ENCODE results near the gene MLLT1.

The MLLT1 gene

GRCh38 chr19:6270822-6271221 lies 9.0 kb downstream of the MLLT1 start:
- FAIRE-seq: no peak
- DNase-seq (ENCODE audit: insufficient read length, low spot score): no peak
- no peak for TF ChIP-seq POLR2A (IDR thresholded peaks at IDR 0.05; ENCODE audit: low read depth, low read length)
- no peak for TF ChIP-seq PAX5 (IDR thresholded peaks at IDR 0.05; ENCODE audit: insufficient read depth, low read length, severe bottlenecking)
- no peak for TF ChIP-seq SPI1 (IDR thresholded peaks at IDR 0.05; ENCODE audit: low read depth, low read length)

GRCh38 chr19:6270076-6270745 lies 9.6 kb downstream of the MLLT1 start:
- FAIRE-seq (no peak), DNase-seq (ENCODE audit: insufficient read length, low spot score) (no peak)
- TF ChIP-seq POLR2AphosphoS5 (IDR thresholded peaks at IDR 0.05; ENCODE audit: low read depth, low read length) (no peak), PAX5 (IDR thresholded peaks at IDR 0.05; ENCODE audit: insufficient read depth, low read length, severe bottlenecking) (no peak), SPI1 (IDR thresholded peaks at IDR 0.05; ENCODE audit: low read depth, low read length) (no peak), POU2F2 (IDR thresholded peaks at IDR 0.05; ENCODE audit: low read depth, low read length) (no peak), POLR2A (IDR thresholded peaks at IDR 0.05; ENCODE audit: low read depth, low read length) (no peak), TAF1 (IDR thresholded peaks at IDR 0.05; ENCODE audit: low read depth, low read length) (no peak)

GRCh38 chr19:6269101-6269886 lies 10.5 kb downstream of the MLLT1 start:
- FAIRE-seq: no peak
- no peak for DNase-seq (ENCODE audit: insufficient read length, low spot score)
- TF ChIP-seq TAF1 (IDR thresholded peaks at IDR 0.05; ENCODE audit: low read depth, low read length) (no peak), POU2F2 (IDR thresholded peaks at IDR 0.05; ENCODE audit: low read depth, low read length) (no peak), SPI1 (IDR thresholded peaks at IDR 0.05; ENCODE audit: low read depth, low read length) (no peak), PAX5 (IDR thresholded peaks at IDR 0.05; ENCODE audit: insufficient read depth, low read length, severe bottlenecking) (no peak), POLR2AphosphoS5 (IDR thresholded peaks at IDR 0.05; ENCODE audit: low read depth, low read length) (no peak), POLR2A (IDR thresholded peaks at IDR 0.05; ENCODE audit: low read depth, low read length) (no peak)

- no peak for TF ChIP-seq POLR2AphosphoS5 (IDR thresholded peaks at IDR 0.05; ENCODE audit: low read depth, low read length)
- no peak for TF ChIP-seq POU2F2 (IDR thresholded peaks at IDR 0.05; ENCODE audit: low read depth, low read length)
- TF ChIP-seq PAX5 (IDR thresholded peaks at IDR 0.05; ENCODE audit: insufficient read depth, low read length, severe bottlenecking): no peak
- no peak for TF ChIP-seq SPI1 (IDR thresholded peaks at IDR 0.05; ENCODE audit: low read depth, low read length)
- TF ChIP-seq POLR2A (IDR thresholded peaks at IDR 0.05; ENCODE audit: low read depth, low read length): no peak
- TF ChIP-seq TAF1 (IDR thresholded peaks at IDR 0.05; ENCODE audit: low read depth, low read length): no peak
- FAIRE-seq (no peak), DNase-seq (ENCODE audit: insufficient read length, low spot score) (no peak)
Measured at GRCh38 chr19:6268382-6268771, 11.4 kb downstream of the MLLT1 start.

- DNase-seq (ENCODE audit: insufficient read length, low spot score): no peak
Measured at GRCh38 chr19:6267552-6268381, 12.0 kb downstream of the MLLT1 start.

GRCh38 chr19:6264803-6265202 lies 15.0 kb downstream of the MLLT1 start:
- no peak for TF ChIP-seq POLR2AphosphoS5 (IDR thresholded peaks at IDR 0.05; ENCODE audit: low read depth, low read length)
- FAIRE-seq: no peak
- no peak for DNase-seq (ENCODE audit: insufficient read length, low spot score)

More at GRCh38 chr19:6267552-6268381, 12.0 kb downstream of the MLLT1 start:
- no peak for FAIRE-seq
- no peak for TF ChIP-seq SPI1 (IDR thresholded peaks at IDR 0.05; ENCODE audit: low read depth, low read length)
- TF ChIP-seq POLR2A (IDR thresholded peaks at IDR 0.05; ENCODE audit: low read depth, low read length): no peak
- no peak for TF ChIP-seq POU2F2 (IDR thresholded peaks at IDR 0.05; ENCODE audit: low read depth, low read length)
- TF ChIP-seq POLR2AphosphoS5 (IDR thresholded peaks at IDR 0.05; ENCODE audit: low read depth, low read length): no peak
- TF ChIP-seq TAF1 (IDR thresholded peaks at IDR 0.05; ENCODE audit: low read depth, low read length): no peak
- no peak for TF ChIP-seq PAX5 (IDR thresholded peaks at IDR 0.05; ENCODE audit: insufficient read depth, low read length, severe bottlenecking)

GRCh38 chr19:6263735-6264444 lies 15.9 kb downstream of the MLLT1 start:
- DNase-seq (ENCODE audit: insufficient read length, low spot score) (no peak), FAIRE-seq (no peak)
- TF ChIP-seq SPI1 (IDR thresholded peaks at IDR 0.05; ENCODE audit: low read depth, low read length) (no peak), POU2F2 (IDR thresholded peaks at IDR 0.05; ENCODE audit: low read depth, low read length) (no peak), POLR2AphosphoS5 (IDR thresholded peaks at IDR 0.05; ENCODE audit: low read depth, low read length) (no peak), PAX5 (IDR thresholded peaks at IDR 0.05; ENCODE audit: insufficient read depth, low read length, severe bottlenecking) (no peak), POLR2A (IDR thresholded peaks at IDR 0.05; ENCODE audit: low read depth, low read length) (no peak), TAF1 (IDR thresholded peaks at IDR 0.05; ENCODE audit: low read depth, low read length) (no peak)

- FAIRE-seq: no peak
- no peak for DNase-seq (ENCODE audit: insufficient read length, low spot score)
Measured at GRCh38 chr19:6263306-6263705, 16.5 kb downstream of the MLLT1 start.

GRCh38 chr19:6262519-6262918 lies 17.3 kb downstream of the MLLT1 start:
- FAIRE-seq: no peak

More at GRCh38 chr19:6263306-6263705, 16.5 kb downstream of the MLLT1 start:
- TF ChIP-seq POLR2AphosphoS5 (IDR thresholded peaks at IDR 0.05; ENCODE audit: low read depth, low read length) (no peak), SPI1 (IDR thresholded peaks at IDR 0.05; ENCODE audit: low read depth, low read length) (no peak)

More at GRCh38 chr19:6262519-6262918, 17.3 kb downstream of the MLLT1 start:
- TF ChIP-seq TAF1 (IDR thresholded peaks at IDR 0.05; ENCODE audit: low read depth, low read length) (no peak), SPI1 (IDR thresholded peaks at IDR 0.05; ENCODE audit: low read depth, low read length) (no peak), POU2F2 (IDR thresholded peaks at IDR 0.05; ENCODE audit: low read depth, low read length) (no peak), POLR2A (IDR thresholded peaks at IDR 0.05; ENCODE audit: low read depth, low read length) (no peak), PAX5 (IDR thresholded peaks at IDR 0.05; ENCODE audit: insufficient read depth, low read length, severe bottlenecking) (no peak), POLR2AphosphoS5 (IDR thresholded peaks at IDR 0.05; ENCODE audit: low read depth, low read length) (no peak)
- no peak for DNase-seq (ENCODE audit: insufficient read length, low spot score)

Measured in GM12891 (cell line).